ENCODE data around the gene ABHD16A.

ABHD16A gene

DNA sequence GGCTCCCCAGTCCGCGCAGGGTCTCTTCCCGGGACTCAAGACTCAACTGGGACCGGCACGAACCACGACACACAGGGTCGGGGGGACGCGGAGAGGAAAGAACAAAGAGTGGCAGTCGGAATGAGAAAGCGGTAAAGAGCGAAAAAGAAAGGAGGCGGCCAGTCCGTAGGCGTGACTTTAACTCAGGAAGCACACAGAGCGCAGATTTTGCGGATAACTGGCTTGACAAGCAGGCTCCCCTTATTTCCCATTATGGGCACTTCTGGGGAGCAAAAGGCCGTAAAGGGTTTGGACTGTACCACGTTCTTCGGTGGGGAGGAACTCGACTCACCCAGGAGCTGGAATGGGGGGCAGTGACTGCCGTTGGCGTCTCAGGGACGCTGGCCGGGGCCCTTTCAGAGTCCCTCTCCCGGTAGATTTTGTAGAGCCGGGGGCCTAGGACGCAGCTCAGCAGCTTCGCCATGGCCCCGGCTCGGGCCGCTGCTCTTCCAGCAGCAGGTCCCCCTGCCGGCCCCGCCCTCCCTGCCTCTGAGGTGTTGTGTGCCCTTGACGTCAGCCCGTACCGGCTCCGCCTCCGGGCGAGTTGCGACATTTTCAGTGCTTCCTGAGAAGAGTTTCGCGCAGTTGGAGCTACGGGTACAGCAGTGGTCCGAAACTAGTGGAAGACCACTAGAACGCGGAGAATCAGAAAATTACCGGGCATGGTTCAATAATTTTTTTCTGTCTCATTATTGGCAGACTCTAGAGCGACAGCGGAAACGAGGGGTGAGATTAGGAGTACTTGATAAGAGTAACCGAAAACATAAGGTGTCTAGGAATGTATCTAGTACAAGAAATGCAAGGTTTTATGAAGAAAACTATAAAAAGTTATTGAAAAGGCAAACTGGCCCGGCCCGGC lies at the start of gene ABHD16A:
ABHD16A (minus strand) TSS at position 506 of the 898 bp plus-strand sequence; CDS start at position 463, 43 bp downstream.
- peak; percentile 98 for DNase-seq

- DNase-seq: no peak
Measured at GRCh38 chr6:31752739-31753319, 49.7 kb upstream of the ABHD16A start.

DNA sequence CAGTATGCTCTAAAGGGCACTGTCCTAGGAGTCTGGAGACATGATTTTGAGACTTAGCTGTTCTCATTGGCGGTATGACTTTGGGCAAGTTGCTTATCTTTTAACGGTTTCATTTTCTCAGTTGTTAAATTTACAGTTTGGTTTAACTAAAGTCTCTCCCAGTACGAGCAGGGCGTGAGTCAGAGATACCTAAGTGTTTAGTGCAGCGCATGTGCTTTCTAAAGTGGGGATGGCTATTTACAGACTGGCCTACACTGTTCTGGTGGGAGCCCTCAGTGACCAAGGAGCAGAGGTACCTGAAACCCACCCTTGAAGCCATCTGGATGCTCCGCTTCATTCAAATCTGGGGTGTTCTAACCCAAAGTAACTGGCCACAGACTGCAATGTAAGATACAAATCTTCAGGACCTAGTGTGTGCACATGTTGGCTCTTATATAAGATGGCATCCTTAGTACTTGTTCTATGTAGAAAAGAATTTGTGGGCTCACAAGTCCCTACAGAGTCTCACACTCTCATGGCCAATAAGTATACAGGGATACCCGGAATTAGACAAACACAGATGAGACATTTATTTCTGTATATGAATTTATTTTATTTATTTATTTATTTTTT lies 47.4 kb upstream of the ABHD16A start:
- no peak for DNase-seq

- DNase-seq: no peak
Measured at GRCh38 chr6:31749301-31750036, 46.3 kb upstream of the ABHD16A start.

DNA sequence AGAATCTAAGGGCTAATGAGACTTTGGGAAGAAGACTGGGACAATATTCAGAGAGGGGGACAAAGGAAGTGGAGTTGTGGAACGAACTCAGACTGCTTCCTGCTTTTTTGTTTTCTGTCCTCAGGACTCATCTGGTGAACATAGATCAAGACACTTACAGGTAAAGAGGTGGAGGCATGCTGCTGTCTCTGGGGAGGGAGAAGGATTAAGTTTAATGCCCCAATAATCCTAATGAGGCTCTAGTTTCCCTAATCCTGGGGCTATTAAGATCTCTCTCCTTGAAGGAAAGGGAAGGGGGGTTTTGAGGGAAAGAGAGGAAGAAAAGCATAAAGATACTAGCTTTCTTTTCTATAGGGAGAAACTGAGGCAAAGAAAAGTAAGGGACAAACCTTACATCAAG lies 41.3 kb upstream of the ABHD16A start:
- DNase-seq: no peak

DNA sequence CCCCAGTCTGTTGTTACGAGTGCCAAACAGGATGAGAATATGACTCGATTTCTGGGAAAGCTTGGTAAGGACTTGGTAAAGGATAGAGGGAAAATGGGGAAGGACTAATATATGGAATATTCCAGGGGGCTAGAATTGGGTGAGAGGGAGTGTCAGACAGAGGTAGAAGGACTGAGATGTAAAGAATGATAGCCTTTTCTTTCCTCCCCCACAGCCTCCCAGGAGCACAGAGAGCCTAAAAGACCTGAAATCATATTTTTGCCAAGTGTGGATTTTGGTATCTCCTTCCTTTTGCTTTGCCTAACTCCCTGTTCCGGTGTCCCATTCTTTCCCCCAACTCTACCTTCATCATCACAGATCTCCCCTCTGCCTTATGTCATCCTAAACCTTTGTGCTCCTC lies 39.8 kb upstream of the ABHD16A start:
- no peak for DNase-seq

GRCh38 chr6:31741815-31742214 lies 38.7 kb upstream of the ABHD16A start:
- no peak for DNase-seq

DNA sequence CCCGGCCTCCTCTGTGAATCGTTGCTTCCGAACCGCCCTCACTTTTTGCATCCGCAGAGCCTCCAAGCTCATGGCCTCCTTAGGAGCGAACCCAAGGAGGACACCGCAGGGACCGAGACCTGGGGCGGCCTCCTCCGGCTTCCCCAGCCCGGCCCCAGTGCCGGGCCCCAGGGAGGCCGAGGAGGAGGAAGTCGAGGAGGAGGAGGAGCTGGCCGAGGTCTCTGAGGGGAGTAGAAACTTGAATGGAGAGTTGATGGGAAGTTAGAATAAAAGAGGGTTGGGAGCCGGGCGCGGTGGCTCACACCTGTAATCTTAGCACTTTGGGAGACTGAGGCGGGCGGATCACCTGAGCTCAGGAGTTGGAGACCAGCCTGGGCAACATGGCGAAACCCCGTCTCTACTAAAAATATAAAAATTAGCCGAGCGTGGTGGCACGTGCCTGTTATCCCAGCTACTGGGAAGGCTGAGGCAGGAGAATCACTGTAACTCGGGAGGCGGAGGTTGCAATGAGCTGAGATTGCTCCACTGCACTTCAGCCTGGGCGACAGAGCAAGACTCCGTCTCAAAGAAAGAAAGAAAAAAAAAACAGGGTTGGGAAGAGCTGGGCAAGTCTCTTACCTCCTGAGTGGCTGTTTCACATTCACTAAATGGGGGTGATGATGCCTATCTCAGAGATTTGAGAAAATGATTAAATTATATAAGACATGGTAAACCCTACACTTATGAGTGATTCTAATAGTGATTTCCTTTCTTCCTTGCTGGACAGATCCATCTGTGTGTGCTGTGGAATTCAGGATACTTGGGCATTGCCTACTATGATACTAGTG lies 37.5 kb upstream of the ABHD16A start:
- no peak for DNase-seq

GRCh38 chr6:31739639-31740396 lies 36.7 kb upstream of the ABHD16A start, which contains the start of gene MSH5:
TSS of gene MSH5 (plus strand) at chr6:31740005. CDS start at chr6:31740467, 462 bp downstream.
- DNase-seq: peak; percentile 98

DNA sequence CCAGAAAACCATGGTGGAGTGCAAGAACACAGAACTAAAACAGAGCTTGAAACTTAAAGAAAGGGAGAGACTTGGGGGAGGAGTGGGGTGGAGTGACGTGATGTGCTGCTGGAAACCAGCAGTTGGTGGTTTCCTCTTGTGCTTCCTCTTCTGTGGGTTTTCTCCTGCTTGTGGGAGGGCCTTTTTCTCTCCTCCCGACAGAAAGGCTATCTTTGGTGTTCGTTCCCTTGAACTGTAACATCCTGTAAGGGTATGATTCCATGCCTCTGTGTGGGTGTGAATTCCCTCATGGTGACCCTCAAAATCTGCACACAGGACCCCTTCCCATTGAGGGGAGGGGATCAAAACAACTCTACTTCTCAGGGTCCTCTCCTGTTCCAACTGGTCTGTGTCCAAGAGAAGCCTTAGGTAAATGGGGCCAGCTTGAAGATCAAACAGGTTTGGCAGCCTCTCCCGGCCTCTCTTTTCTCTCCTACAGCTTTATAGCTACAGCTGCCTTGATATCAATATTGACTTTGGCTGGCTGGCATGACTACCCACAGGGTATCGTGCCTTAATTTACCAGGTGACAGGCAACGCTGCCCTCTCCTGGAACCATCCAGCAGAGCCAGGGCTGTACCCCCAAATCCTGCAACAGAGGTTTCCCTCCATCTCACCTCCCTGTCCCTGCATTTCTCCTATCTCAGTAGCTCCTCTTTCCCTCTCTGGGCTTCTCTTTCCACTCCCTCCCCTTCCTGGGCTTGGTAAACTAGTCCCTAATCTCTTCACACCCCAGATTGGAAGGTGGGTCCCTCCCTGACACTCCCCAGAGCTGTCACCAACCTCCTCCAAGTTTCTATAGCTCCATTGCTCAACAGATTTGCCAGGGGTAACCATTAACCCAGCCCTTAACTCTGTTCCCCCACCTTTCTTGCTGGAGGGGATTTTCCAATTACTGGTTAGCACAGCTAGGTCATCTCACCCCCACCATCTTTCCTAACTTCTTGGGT lies 35.2 kb upstream of the ABHD16A start:
- DNase-seq: peak; percentile 86

DNA sequence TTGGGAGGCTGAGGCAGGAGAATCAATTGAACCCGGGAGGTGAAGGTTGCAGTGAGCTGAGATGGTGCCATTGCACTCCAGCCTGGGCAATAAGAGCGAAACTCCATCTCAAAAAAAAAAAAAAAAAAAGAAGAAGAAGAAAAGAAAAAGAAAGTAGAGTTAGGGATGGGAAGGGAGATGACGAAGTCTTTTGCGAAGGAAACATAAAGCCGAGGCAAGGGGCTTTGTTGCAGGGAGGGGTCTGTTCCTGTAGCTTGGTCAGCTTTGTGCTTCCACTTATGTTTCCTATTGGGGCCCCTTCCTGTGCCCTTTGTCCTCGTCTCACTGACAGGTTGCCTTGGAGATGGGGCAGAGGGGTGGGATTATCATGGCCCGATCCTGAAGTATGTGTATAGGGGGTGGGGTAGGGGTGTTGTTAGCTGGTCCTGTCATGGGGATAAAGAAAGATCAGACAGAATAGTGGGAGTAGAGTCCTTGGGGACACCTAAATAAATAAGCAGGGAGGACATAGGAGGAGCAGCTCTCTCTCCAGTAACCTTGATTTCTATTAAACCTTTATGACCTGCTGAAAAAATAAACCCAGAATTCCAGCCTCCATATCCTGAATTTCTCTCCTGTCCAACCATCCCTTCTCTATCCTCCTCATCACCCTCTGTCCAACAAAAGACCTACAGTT lies 34.3 kb upstream of the ABHD16A start:
- no peak for DNase-seq

GRCh38 chr6:31736768-31737314 lies 33.7 kb upstream of the ABHD16A start:
- DNase-seq: no peak

- DNase-seq: peak; percentile 92
Measured at GRCh38 chr6:31736021-31736767, 33.1 kb upstream of the ABHD16A start, which contains the start of gene CLIC1. TSS of gene CLIC1 (minus strand) at chr6:31736530. CDS start at chr6:31736300, 230 bp downstream.

DNA sequence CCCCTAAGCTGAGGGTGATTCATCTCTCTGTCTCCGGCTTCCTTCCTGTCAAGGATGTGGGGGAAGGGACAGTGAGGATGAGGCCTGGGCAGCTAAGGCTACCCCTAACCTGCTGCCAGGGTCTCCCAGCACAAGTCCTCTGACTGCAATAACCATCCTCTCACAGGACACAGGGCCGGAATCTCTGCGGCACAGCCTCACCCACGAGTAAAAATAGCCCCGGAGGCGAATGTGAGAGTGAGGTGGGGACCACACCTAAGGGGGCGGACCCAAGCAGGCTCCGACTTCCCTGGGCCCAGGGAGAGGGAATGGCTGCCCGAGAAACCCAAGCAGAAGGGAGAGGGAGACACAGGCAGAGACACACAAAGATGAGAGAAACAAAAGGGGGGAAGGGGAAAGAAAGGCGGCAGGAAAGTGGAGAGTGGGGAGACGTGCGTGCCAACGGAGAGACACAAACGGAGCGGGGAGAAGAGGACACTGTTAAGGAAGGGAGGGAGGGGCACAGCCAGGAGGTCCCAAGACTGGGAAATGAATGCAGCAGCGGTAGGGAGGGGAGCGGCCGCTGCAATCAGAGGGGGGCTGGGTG lies 31.8 kb upstream of the ABHD16A start:
- DNase-seq: peak; percentile 86

DNA sequence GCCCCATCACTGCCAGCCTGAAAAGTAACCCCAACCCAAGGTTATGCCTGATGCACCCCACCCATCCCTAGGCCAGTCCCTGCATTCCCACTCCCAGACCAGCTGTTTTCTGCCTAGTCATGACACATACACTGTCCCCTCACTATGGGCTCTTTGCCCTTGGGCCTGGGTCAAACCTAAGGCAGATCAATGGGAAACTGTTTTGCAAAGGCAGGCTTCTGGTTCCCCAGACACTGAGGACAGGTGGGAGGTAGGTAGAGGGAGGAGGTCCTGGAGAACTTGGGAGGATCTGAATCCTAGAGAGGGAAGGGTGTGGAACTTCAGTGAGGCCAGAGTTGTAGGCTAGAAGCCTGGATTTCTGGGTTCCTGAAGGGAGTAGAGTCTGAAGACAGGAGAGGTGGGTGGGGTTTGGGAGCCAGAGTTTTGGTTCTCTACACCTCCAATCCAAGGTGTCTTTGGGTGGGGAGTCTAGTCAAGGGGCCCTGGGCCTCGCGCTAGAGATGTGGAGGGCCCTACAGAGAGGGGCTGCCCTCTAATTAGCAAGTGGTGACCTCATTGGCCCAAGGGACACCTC lies 31.2 kb upstream of the ABHD16A start:
- no peak for DNase-seq

DNA sequence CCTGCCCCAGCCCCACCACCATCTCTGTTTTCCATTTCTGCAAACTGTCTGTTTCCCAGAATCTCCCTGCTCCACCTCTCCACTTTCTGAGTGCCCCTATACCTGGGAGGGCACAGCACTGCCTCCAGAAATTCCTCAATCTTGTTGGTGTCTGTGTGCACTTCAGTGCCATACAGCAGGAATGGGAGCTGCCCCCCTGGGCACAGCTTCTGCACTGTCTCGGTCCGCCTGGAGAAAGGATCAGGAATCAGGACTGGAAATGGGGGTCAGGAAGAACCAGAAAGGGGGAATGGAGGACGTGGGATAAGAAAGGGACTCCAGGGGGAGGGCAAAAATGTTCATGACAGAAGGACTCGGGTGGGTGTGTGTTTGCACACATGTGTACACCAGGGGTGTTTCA lies 30.6 kb upstream of the ABHD16A start:
- no peak for DNase-seq

GRCh38 chr6:31732029-31732428 lies 28.9 kb upstream of the ABHD16A start:
- no peak for DNase-seq

Measured in activated effector memory CD4-positive, alpha-beta T cell treated with anti-CD3 and anti-CD28 coated beads, Interleukin-2, amount 50 U/mL, for 16 hours (primary cell).